HG03565 (cell line): Measurements from ENCODE around the gene SERPINB7.
"Not testable (repeated sequence)": the region's sequence is repeated elsewhere in the genome, so short reads cannot be mapped to it uniquely, and the experiment has no call there.

ENCODE experiments used
- ATAC-seq: cut with Tn5 transposase; IDR thresholded peaks from one replicate; pipeline ENCODE4 v1.9.1; 2021; ENCODE audit warnings: mild to moderate bottlenecking, moderate library complexity; ENCODE audit not compliant: unreplicated experiment

The SERPINB7 gene, protein sequence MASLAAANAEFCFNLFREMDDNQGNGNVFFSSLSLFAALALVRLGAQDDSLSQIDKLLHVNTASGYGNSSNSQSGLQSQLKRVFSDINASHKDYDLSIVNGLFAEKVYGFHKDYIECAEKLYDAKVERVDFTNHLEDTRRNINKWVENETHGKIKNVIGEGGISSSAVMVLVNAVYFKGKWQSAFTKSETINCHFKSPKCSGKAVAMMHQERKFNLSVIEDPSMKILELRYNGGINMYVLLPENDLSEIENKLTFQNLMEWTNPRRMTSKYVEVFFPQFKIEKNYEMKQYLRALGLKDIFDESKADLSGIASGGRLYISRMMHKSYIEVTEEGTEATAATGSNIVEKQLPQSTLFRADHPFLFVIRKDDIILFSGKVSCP

DNA sequence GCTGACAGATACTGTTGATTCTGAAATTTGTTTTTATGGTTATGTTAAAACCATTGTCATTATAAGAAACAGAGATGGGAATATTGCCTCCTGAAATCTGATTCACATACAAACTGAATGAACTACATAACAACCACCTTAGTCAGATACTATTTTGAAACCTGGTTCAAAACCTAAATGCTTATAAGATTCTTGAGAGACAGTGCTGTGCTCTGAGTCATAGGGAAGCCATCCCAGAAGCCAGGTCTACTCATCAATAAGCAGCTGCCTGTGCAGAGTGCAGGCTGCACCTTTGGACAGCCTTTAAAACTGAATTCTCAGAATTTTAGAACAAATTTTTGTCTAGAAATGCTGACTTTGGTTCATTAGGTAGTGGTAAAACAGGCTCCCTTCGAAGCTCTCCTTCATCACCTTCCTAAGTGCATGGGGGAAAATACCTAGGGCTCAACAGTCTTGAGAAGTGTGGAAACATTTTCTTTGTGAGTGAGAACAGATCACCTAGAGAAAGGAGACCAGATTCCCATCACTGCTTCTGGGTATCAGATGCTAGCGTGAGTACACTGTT, at the start of gene SERPINB7:
Gene SERPINB7, plus strand, starts transcription at position 253 of the 565 bp plus-strand sequence. CDS start 6,955 bp downstream, outside the sequence.
- no peak for ATAC-seq

DNA sequence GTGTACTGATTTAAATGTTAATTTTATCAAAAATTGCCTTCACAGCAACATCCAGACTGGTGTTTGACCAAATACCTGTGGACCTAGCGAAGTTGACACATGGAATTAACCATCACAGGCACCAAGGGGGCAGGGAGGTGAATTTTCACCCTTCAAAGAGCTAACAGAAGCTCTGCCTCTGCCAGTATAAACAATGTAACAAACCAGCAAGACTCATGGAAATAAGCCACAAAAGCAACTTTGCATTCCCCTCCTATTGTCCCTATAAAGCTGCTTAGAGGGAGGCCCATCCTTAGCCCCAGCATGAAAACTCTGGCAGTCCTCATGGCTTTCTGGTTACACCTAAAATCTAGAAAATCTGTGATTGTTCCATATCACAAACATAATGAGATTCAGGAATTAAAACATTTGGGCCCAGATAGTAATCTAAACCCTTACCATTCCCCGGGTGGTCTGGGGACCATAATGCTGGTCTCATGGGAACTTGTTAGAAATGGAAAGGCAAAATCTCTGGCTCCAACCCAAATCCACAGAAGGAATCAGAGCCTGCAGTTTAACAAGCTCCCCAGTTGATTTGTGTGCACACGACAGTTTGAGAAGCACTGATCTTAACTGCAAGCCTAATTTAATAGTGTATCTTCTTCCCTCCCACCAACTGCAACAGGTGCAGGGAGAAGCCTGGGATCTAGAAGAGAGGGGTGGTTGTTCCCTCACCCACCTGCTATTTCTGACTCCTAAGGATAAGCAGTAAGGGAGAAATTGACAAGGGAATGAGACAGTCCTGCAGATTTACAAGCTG, 49.3 kb upstream of the SERPINB7 start:
- ATAC-seq = no peak

DNA sequence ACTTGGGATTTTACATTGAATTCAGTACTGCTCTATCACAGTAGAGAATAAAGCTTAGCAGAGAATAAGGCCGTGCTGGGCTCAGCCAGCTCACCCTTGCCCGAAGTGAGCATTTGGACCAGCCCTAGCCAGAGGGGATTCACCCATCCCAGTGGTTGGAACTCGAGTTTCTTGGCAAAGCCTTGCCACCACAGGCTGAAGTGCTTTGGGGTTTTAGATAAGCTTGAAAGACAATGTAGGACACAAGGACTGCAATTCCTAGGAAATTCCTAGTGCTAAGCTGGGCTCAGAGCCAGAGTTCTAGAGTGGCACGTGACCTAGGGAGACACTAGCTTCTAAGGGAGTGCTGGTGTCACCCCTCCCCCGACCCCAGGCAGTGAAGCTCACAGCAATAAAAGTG, 44.4 kb upstream of the SERPINB7 start:
- no peak for ATAC-seq

DNA sequence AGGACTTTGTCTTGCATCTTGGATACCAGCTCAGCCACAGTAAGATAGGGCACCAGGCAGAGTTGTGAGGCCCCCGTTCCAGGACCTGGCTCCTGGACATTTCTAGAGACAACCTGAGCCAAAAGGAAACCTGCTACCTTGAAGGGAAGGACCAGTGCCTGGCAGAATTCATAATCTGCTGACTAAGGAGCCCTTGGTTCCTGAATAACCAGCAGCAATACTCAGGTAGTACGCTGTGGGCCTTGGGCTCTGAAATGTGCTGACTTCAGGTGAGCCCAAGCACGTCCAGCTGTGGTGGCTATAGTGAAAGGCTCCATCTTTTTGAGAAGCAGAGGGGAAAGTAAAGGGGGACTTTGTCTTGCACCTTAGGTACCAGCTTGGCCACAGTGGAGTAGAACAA, 44.0 kb upstream of the SERPINB7 start:
- no peak for ATAC-seq

DNA sequence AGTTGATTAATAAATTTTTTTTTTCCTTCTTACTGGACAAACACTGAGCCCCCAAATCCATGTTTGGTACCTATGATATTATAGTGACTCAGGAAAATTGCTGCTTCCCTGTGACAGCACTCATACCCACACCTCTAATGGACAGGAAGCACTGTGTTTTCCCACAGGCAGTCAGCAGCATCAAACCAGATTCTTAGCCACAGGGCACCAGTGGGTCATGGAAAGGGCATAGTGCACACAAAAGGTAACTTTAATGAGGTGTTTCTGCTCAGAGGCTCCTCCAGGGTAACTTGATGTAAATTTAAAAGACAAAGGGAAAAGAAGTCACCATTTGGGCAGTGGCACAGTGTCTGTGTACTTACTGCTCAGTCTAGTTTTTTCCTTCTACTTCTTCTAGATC, 38.3 kb upstream of the SERPINB7 start:
- no peak for ATAC-seq

DNA sequence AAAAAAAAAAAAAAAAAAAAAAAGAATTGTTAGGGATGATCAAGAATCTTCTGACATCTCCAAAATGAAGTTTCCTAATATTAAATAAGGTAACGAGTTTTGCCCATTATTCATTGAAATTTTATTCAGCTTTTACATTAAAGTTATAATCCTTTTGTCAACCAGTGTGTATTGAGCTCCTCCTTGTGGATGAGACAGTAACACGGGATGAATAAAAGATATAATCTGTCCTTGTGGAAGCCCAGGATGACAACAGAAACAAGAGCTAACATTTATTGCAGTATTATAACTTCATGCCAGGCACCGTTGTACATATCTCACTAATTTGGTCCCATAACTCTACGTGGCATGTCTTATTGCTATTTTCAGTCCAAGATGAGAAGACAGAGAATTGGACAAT, 33.4 kb upstream of the SERPINB7 start:
- no peak for ATAC-seq

DNA sequence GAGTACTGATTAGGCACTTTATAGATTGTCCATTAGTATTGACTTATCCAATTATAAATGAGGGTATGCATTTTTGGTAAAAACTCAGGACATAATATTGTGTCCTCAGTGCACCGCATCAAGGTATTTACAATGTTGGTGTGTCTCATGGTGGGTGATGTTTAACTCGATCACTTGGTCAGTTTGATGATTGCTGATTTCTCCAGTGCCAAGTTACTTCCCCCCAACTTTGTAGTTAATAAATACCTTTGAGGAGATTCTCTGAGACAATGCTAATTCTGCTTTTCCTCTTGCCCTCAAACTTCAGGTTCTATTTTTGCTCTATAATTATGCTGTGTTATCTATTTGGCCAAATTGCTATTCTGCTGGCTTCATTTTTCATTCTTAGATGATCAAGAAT, 28.2 kb upstream of the SERPINB7 start:
- ATAC-seq = no peak

DNA sequence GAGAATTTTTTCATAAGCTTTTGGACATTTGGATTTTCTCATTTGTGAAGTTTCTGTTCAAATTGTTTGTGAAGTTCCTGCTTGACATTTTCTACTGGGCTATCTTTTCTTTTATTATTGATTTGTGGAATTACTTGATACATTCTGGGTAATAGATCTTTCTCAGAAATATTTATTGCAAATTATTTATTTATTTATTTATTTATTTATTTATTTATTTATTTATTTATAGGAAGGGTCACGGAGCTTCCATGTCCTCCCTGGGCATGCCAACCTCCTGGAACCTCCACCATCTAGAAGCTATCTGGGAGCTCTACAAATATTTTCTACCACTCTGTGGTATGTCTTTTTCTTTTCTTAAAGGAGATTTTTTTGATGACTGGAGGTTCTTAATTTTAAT, 25.7 kb upstream of the SERPINB7 start:
- no peak for ATAC-seq

DNA sequence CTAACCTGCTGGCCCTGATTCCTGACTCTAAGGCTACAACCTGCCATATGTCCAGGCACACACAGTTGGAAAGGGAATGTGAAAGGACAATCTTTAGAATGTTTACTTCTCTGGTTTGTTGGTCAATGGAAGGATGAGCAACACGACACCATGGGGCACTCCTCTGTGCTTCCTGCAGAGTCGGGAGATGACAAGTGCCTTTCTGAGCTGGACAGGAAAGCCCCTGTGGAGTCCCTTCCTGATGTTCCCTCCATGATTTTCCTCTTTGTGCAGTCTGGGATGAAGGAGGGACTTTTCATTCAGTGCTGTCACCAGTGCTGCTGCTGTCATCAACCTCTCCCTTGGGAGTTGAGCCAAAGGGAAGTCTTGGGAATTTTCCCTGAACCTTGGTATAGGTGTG, 22.6 kb upstream of the SERPINB7 start:
- ATAC-seq = no peak

DNA sequence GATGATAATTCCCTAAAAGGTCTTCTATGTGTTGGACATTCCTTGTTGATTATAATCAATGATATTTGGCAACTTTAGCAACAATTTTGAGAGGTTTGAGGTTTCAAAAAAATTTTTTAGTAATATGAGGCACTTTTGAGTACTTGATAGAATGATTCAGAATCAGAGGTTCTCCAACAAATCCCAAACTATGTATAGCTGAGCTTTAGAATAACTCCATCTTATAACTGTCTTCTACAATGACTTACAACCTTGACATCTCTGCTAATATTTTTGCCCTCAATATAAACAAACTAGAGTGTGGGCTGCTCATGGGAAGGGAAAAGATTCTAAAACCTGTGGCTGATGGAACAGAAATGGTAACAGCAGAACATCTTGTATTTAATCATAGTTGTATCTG, 21.5 kb upstream of the SERPINB7 start:
- ATAC-seq = no peak

DNA sequence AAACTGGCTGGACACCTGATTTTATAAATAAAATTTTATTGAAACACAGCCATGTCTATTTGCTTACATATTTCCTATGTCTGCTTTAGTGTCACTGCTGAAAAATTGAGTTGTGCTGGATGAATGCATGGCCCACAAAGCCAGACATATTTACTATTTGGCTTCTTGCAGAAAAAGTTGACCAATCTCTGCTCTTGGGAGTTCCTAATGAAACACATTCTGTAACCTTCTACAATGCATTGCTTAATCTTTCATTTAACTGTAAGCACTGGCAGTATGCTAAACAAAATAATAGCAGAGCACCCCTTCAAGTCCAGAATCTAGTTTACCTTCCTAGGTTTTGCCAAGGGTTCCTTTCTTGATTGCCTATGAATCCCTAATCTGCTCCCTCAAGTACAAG, 17.7 kb upstream of the SERPINB7 start:
- ATAC-seq = no peak

DNA sequence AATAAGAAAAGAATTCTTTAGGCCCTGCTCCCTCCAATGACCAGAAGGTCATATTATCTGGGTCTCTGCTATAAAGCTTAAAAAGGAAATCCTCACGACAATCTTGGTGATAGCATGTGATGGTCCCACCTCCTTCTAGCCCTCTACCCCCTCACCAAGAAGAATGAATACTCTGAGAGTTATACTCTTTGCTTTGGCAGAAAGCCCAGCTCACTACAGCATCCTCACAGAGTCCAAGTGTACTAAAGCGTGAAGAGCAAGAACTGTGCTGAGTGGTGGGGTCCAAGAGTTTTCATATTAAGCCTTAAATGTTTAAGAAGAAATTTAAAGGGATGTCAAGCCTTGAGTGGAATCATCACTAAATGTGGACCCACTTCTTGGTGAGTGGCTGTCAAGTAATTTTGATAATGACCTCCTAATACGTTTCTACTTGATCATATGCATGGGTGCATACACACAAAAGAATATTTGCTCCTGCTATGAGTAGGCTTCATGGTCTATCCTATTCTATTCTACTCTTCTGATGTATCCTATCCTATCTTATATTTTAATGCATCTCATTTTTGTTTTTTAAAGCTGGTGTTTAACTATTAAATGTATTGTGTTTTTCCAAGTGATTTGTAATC, 16.5 kb upstream of the SERPINB7 start:
- no peak for ATAC-seq

DNA sequence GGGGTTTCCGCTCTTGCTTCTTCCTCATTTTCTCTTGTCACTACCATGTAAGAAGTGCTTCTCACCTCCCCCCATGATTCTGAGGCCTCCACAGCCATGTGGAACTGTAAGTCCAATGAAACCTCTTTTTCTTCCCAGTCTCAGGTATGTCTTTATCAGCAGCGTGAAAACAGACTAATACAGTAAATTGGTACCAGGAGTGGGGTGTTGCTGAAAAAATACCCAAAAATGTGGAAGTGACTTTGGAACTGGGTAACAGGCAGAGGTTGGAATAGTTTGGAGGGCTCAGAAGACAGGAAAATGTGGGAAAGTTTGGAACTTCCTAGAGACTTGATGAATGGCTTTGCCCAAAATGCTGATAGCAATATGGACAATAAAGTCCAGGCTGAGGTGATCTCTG, 15.4 kb upstream of the SERPINB7 start:
- not testable (repeated sequence) for ATAC-seq

DNA sequence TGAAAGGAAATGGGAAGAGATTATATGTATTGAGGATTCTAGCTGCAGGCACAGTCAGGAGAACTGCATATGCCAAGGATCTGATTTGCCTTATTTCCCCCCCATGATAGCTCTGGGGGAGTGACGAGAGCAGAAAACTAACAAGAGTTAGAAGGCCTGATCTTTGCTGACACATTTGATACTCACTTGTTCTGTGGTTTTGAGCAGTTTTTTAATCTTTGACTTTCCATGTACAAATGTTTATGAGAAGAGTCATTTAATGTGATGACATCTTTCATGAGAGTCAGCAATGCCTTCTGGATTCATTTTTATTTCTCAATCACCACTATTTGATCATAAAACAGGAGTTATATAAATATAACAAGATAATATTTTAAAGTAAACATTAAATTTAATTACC, 12.7 kb upstream of the SERPINB7 start:
- ATAC-seq = no peak

DNA sequence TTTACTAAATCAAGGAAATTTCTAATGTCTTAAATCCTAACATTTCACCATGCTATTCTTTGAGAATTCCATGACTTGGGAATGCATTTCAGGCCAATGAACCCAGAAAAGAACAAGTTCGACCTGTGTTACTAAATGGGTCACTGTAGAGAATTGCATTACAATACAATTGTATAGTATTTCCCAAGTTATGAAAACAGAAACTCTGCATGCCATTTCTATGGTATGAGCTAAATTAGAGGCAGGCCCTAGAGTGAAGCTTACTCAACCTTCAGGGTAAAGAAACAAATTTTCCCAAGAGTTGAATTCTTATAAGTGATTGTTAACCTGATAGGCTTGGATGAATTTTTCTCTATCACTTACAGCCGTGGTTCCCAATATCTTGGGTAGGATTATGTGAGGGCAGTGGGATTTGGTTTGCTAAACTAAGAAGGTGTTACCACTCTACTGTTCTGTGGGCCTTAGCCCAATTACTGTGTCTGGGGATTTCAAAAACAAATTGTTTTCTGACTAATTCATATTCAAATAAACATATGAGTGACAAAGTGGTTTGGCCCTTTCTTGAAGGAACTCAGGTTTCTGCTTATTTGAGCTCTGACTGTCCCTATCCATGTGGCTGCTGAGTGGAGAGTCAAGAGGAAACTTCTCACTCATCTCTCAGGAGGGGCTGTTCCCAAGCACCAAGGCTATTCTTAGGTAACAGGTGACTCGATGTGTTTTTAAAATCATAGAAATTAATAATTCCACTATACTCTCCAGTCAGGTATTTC, 11.2 kb upstream of the SERPINB7 start:
- no peak for ATAC-seq

DNA sequence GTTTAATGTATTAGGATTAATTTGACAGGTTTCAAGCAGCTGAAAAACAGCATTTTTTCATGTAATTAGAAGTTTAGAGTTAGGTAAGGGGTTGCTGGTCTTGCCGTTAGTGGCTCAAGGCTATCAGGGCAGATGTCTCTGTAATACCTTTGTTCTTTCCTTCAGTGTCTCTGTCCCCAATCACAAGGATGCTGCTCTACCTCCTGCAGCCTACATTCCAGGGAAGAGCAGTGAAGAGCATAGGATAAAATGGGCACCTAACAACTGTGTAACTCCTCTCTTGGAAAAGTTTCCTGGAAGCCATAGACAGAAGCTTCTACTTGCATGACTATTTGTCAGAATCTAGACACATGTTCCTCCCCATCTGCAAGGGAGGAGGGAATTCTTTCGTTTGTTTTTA, 9.4 kb upstream of the SERPINB7 start:
- no peak for ATAC-seq

DNA sequence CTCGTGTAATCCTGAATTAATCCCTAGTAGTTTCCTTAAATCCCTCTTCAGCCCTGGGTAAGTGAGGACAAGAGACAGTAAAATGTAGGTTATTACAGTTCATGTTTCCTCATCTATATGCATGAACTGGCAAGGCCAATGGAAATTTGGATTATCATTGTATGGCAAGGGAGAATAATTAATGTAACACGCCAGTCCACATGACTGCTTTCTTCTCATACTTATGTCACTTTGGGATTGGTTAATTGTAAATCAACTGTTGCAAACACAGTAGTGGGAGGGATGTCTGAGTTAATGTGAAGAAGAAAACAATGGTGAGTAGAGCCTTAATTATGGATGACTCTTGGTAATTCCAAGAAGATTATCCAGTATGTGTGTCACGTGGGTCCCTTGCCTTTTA, 1.7 kb upstream of the SERPINB7 start:
- ATAC-seq = no peak

DNA sequence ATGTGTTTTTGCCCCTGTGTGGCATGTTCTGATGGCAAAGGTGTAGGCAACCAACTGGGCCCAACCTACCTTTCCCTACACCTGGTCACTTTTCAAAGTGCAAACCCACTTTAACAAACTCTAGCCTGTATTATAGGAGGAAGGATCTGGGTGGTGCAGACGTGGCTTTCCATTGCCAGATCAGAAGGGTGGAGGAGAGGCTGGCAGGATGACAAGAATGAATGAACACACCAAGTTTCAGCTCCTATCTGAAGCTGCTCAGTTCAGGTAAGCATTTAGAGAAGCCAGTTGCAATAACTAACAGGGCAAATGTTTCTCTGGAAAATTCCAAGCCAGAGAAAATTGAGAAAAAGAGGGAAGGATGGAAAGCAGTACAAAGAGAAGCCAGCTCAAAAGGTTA, 707 bp upstream of the SERPINB7 start:
- ATAC-seq = no peak

DNA sequence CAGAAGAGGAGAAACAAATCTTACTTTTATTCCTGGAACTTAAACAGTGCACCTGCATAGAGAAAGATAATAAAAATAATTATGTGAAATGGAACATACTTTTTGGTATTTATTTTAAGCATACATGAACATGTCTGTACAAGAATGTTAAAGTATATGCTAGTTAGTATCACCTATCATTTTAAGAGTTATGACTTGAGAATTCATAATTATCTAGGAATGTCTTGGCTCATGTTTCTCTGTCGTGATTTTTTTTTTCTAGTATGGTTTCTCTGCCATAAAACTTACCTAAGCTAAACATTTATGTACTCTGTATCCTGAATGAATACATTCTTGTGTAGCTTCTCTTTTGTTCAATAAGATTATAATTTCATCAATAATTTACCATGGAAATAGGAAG, 4.2 kb downstream of the SERPINB7 start:
- ATAC-seq = no peak

DNA sequence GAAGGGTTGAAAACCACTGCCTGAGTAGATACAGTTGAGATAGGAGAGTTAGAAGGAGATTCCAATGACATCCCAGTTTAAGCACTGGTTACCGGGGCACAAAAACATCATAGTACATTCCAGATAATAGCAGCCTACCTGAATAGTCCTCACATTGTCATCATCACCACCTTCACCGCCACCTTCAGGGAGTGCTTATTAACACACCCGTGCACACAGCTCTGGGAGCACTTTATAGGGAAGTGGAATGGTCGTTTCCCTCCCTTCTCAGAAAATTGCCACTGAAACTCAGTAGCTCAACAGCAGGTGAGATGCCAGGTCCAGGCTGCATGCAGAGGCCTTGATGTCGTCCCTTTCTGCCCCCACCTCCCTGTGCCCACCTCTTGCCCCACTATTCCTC, 8.2 kb downstream of the SERPINB7 start:
- ATAC-seq = no peak
